C4-2B (cell line): ENCODE measurements around the gene GEN1.
A peak's percentile ranks its signal among the peaks of the same experiment; 100 is the strongest.

ENCODE experiments used
- ZFX ChIP-seq: fragments of 450-650 bp; IDR thresholded peaks from 2 replicates; pipeline ENCODE4 v1.6.1; 2017
- TF ChIP-seq, protein P1 (sequence below): fragments of 450-650 bp; conservative IDR thresholded peaks from 2 replicates; pipeline ENCODE4 v1.5.1; 2017; ENCODE audit warnings: mild to moderate bottlenecking

DNA sequence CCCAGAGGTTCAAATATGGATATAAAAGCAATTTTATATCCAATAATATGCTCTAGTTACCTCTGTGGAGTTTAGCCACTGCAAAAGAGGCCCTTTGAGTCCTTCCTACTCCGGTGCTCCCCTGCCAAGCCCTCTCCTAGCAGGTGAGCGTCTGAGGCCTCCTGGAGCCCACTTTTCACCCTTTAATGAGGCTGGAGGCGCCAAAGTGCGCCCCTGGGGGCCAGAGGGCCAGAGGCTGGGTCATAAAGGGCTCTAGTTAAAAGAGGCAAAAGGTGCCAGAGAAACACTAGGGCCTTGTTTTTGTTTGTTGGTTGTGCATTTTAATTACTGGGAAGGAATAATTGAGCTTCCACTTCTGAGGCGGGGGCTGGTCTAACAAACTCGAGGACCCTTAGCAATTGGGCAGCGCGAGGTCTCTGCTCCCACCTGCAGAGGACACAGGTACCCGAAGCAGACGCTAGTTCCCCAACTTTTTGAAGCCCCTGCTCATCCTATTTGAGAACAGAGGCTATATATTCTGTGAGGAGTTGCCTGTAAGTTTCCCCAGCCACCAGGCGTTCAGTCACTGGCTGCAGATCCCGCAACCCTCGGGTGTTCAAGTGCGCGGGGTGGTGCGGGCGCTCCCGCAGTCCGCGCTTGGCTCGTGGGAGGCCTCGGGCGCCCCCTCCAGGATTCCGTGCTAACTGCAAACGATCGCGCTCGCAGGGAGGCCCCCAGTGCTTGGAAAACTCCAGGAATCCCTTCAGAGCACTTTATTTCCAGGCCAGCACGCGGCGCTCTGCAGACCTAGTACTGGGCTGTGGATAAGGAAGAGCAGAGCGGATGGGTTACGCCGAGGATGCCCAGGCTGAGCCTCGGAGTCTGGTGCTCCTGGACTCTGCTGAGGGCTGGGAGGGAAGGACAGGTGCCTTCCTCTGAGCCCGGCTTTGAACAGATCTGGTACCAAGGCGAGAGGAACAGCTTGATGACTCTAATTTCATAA, 76.4 kb downstream of the GEN1 start:
- TF ChIP-seq, protein P1, sequence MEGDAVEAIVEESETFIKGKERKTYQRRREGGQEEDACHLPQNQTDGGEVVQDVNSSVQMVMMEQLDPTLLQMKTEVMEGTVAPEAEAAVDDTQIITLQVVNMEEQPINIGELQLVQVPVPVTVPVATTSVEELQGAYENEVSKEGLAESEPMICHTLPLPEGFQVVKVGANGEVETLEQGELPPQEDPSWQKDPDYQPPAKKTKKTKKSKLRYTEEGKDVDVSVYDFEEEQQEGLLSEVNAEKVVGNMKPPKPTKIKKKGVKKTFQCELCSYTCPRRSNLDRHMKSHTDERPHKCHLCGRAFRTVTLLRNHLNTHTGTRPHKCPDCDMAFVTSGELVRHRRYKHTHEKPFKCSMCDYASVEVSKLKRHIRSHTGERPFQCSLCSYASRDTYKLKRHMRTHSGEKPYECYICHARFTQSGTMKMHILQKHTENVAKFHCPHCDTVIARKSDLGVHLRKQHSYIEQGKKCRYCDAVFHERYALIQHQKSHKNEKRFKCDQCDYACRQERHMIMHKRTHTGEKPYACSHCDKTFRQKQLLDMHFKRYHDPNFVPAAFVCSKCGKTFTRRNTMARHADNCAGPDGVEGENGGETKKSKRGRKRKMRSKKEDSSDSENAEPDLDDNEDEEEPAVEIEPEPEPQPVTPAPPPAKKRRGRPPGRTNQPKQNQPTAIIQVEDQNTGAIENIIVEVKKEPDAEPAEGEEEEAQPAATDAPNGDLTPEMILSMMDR: peak; percentile 95
- no peak for TF ChIP-seq ZFX
